Umbilical cord (tissue), 2 donors: Measurements from ENCODE around the gene HTATIP2. TPM values are rescaled to one million over a fixed set of nuclear protein-coding genes. Genes with fewer than 3 reads are reported as not detected.
"Not testable (repeated sequence)": the region's sequence is repeated elsewhere in the genome, so short reads cannot be mapped to it uniquely, and the experiment has no call there.

Source experiments
- DNase-seq: peaks from one replicate; pipeline ENCODE4 v3.0.0-alpha.2; 2015; ENCODE audit warnings: low spot score
- total RNA-seq: library from RNA; depleted of rRNA; stranded (reverse); fragments of >200 nt; gene quantifications from one replicate; pipeline ENCODE4 v1.2.3, GENCODE V29; 2014; ENCODE audit warnings: low replicate concordance; ENCODE audit not compliant: insufficient read depth

Gene HTATIP2
- 21.7 TPM for total RNA-seq

GRCh38 chr11:20363500-20364340 lies at the start of gene HTATIP2:
HTATIP2 (plus strand) TSS chr11:20363714; CDS start chr11:20364238, 524 bp downstream.
- DNase-seq, result peak; percentile 38

GRCh38 chr11:20315800-20316199 lies 47.7 kb upstream of the HTATIP2 start:
- no peak for DNase-seq

GRCh38 chr11:20321177-20321576 lies 42.3 kb upstream of the HTATIP2 start:
- no peak for DNase-seq

GRCh38 chr11:20327377-20327935 lies 36.1 kb upstream of the HTATIP2 start:
- DNase-seq, result no peak

GRCh38 chr11:20336056-20336455 lies 27.5 kb upstream of the HTATIP2 start:
- no peak for DNase-seq

GRCh38 chr11:20337526-20338154 lies 25.9 kb upstream of the HTATIP2 start:
- DNase-seq, result peak; percentile 58

GRCh38 chr11:20342347-20343141 lies 21.0 kb upstream of the HTATIP2 start:
- peak; percentile 94 for DNase-seq

GRCh38 chr11:20351136-20351535 lies 12.4 kb upstream of the HTATIP2 start:
- no peak for DNase-seq

GRCh38 chr11:20351751-20352262 lies 11.7 kb upstream of the HTATIP2 start:
- peak; percentile 80 for DNase-seq

- DNase-seq, result peak; percentile 68
Observed at GRCh38 chr11:20353829-20354434, 9.6 kb upstream of the HTATIP2 start.

GRCh38 chr11:20355221-20356219 lies 8.0 kb upstream of the HTATIP2 start:
- peak; percentile 54 for DNase-seq

- no peak for DNase-seq
Observed at GRCh38 chr11:20357150-20357549, 6.4 kb upstream of the HTATIP2 start.

GRCh38 chr11:20360650-20361049 lies 2.9 kb upstream of the HTATIP2 start:
- no peak for DNase-seq

GRCh38 chr11:20362481-20362880 lies 1.0 kb upstream of the HTATIP2 start:
- DNase-seq, result no peak

- DNase-seq, result no peak
Observed at GRCh38 chr11:20363149-20363499, 390 bp upstream of the HTATIP2 start.

- DNase-seq, result no peak
Observed at GRCh38 chr11:20364341-20364792, 853 bp downstream of the HTATIP2 start.

- DNase-seq, result not testable (repeated sequence)
Observed at GRCh38 chr11:20365465-20365864, 2.0 kb downstream of the HTATIP2 start.

GRCh38 chr11:20367313-20367948 lies 3.9 kb downstream of the HTATIP2 start:
- peak; percentile 87 for DNase-seq

GRCh38 chr11:20368438-20368837 lies 4.9 kb downstream of the HTATIP2 start:
- DNase-seq, result no peak
